ENCODE data around the gene COL24A1. TPM values are rescaled to one million over a fixed set of nuclear protein-coding genes. Genes with fewer than 3 reads are reported as not detected.
A peak's percentile ranks its signal among the peaks of the same experiment; 100 is the strongest.
"Not testable (repeated sequence)": the region's sequence is repeated elsewhere in the genome, so short reads cannot be mapped to it uniquely, and the experiment has no call there.

Gene COL24A1
- polyA plus RNA-seq, 12 donors, result 1.5 to 17.1 (median 6.3) TPM; not detected in 1

GRCh38 chr1:85898861-85899260 is 257.7 kb downstream of the COL24A1 start:
- DNase-seq, result no peak

GRCh38 chr1:85894651-85895050 is 261.9 kb downstream of the COL24A1 start:
- DNase-seq, result peak; percentile 58

- DNase-seq, result no peak
These were observed 264.2 kb downstream of the COL24A1 start for GRCh38 chr1:85892366-85892765.

GRCh38 chr1:85889870-85890269 is 266.7 kb downstream of the COL24A1 start:
- no peak for DNase-seq

GRCh38 chr1:85888921-85889320 is 267.7 kb downstream of the COL24A1 start:
- no peak for DNase-seq

- DNase-seq, result no peak
These were observed 272.1 kb downstream of the COL24A1 start for GRCh38 chr1:85884372-85885035.

GRCh38 chr1:85867189-85867588 is 289.4 kb downstream of the COL24A1 start:
- no peak for DNase-seq

- no peak for DNase-seq
These were observed 291.4 kb downstream of the COL24A1 start for GRCh38 chr1:85865213-85865612.

- DNase-seq, result no peak
These were observed 291.8 kb downstream of the COL24A1 start for GRCh38 chr1:85864727-85865126.

GRCh38 chr1:85863639-85864038 is 292.9 kb downstream of the COL24A1 start:
- DNase-seq, result not testable (repeated sequence)

GRCh38 chr1:85862456-85862855 is 294.1 kb downstream of the COL24A1 start:
- no peak for DNase-seq

GRCh38 chr1:85857991-85858390 is 298.6 kb downstream of the COL24A1 start:
- DNase-seq, result no peak

GRCh38 chr1:85850238-85850637 is 306.3 kb downstream of the COL24A1 start:
- no peak for DNase-seq

- no peak for DNase-seq
These were observed 306.9 kb downstream of the COL24A1 start for GRCh38 chr1:85849660-85850059.

- DNase-seq, result no peak
These were observed 309.2 kb downstream of the COL24A1 start for GRCh38 chr1:85847356-85847755.

- DNase-seq, result no peak
These were observed 309.9 kb downstream of the COL24A1 start for GRCh38 chr1:85846706-85847105.

- DNase-seq, result no peak
These were observed 317.1 kb downstream of the COL24A1 start for GRCh38 chr1:85839459-85839858.

GRCh38 chr1:85838238-85838637 is 318.3 kb downstream of the COL24A1 start:
- DNase-seq, result no peak

- DNase-seq, result no peak
These were observed 319.8 kb downstream of the COL24A1 start for GRCh38 chr1:85836736-85837135.

- DNase-seq, result not testable (repeated sequence)
These were observed 323.4 kb downstream of the COL24A1 start for GRCh38 chr1:85833165-85833564.

GRCh38 chr1:85830837-85831236 is 325.7 kb downstream of the COL24A1 start:
- no peak for DNase-seq

GRCh38 chr1:85824066-85824840 is 332.3 kb downstream of the COL24A1 start:
- no peak for DNase-seq

GRCh38 chr1:85822696-85823095 is 333.9 kb downstream of the COL24A1 start:
- DNase-seq, result no peak

Data from muscle of arm (tissue), 12 donors.